ENCODE data around the gene ATE1.
A peak's percentile ranks its signal among the peaks of the same experiment; 100 is the strongest.

Gene ATE1

DNA sequence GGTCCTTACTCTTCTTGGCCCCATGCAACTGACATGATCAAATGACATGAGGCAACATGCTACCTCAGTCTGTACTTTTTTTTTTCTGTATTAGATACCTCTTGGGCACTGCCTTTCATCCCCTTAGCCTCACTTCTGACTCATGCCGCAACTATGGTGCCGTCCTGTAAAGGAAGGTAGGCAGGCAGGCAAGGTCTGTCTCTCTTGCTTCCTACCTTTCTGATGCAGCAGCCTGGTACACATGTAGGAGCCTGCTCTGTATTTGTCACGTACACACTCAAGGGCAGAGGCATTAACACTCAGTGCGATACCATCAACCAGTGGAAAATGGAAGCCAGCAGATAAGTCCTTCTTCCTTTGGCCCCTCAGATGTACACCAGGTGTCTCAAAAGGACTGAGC is 146.7 kb downstream of the ATE1 start:
- no peak for DNase-seq (ENCODE audit: low read depth, low spot score)
- in situ Hi-C loops (cut with HindIII; ENCODE audit: low sequenced_read_pairs) = no loop called here
- no peak overlapping the region for H3K4me3 ChIP-seq (ENCODE audit: low read depth, low read length)
- TF ChIP-seq, protein P1, sequence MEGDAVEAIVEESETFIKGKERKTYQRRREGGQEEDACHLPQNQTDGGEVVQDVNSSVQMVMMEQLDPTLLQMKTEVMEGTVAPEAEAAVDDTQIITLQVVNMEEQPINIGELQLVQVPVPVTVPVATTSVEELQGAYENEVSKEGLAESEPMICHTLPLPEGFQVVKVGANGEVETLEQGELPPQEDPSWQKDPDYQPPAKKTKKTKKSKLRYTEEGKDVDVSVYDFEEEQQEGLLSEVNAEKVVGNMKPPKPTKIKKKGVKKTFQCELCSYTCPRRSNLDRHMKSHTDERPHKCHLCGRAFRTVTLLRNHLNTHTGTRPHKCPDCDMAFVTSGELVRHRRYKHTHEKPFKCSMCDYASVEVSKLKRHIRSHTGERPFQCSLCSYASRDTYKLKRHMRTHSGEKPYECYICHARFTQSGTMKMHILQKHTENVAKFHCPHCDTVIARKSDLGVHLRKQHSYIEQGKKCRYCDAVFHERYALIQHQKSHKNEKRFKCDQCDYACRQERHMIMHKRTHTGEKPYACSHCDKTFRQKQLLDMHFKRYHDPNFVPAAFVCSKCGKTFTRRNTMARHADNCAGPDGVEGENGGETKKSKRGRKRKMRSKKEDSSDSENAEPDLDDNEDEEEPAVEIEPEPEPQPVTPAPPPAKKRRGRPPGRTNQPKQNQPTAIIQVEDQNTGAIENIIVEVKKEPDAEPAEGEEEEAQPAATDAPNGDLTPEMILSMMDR (IDR thresholded peaks at IDR 0.05; ENCODE audit: low read depth, low read length) = no peak

DNA sequence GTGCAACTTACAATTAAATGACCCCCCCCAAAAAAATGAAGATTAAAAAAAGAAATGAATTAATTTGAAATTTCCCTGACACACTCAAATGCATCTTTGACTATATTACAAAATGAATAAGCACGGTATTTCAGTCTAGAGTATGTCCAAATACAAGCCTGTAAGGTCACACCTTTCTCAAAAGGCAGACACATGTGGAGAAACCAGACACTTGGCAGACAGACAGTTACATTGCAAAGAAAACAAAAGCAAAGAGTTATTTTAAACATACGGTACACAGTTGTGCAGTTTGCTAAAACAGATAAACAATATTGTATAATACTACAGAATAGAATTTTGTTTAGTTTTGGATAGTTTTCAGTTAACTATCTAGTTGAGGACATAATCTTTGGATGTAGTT is 153.0 kb downstream of the ATE1 start:
- DNase-seq (ENCODE audit: low read depth, low spot score) = peak; percentile 34
- TF ChIP-seq, protein P1 (IDR thresholded peaks at IDR 0.05; ENCODE audit: low read depth, low read length) = no peak
- in situ Hi-C loops (cut with HindIII; ENCODE audit: low sequenced_read_pairs) = no loop called here
- no peak overlapping the region for H3K4me3 ChIP-seq (ENCODE audit: low read depth, low read length)

DNA sequence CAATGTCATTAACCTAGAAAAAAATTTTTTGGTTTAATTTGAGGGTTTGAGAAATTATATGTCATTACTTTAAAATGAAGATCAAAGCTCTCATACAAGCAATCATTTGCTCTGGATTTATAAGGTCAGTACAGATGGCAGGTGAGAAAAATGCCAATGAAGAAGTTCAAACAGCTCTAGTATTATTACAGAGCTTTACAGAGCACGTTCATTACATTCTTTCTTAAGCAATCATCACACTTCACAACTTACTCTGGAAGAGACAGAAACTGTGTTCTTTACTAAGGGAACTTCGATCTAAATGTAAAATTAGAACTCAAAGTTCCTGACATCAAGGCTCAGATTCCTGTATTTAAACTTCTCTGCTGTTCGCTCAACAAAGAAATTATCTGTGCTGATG is 153.4 kb downstream of the ATE1 start:
- no peak for DNase-seq (ENCODE audit: low read depth, low spot score)
- in situ Hi-C loops (cut with HindIII; ENCODE audit: low sequenced_read_pairs) = no loop called here
- TF ChIP-seq, protein P1 (IDR thresholded peaks at IDR 0.05; ENCODE audit: low read depth, low read length) = no peak

GRCh38 chr10:121772884-121773283 is 154.9 kb downstream of the ATE1 start:
- peak; percentile 35 for DNase-seq (ENCODE audit: low read depth, low spot score)
- H3K4me3 ChIP-seq (ENCODE audit: low read depth, low read length) = no peak overlapping the region
- in situ Hi-C loops (cut with HindIII; ENCODE audit: low sequenced_read_pairs) = no loop called here
- TF ChIP-seq, protein P1 (IDR thresholded peaks at IDR 0.05; ENCODE audit: low read depth, low read length) = no peak

More for the DNA sequence above, 153.4 kb downstream of the ATE1 start:
- H3K4me3 ChIP-seq (ENCODE audit: low read depth, low read length) = no peak overlapping the region

- TF ChIP-seq, protein P1 (IDR thresholded peaks at IDR 0.05; ENCODE audit: low read depth, low read length) = no peak
- no peak for DNase-seq (ENCODE audit: low read depth, low spot score)
- H3K4me3 ChIP-seq (ENCODE audit: low read depth, low read length) = no peak overlapping the region
- in situ Hi-C loops (cut with HindIII; ENCODE audit: low sequenced_read_pairs) = no loop called here
Observed at GRCh38 chr10:121772406-121772805, 155.4 kb downstream of the ATE1 start.

DNA sequence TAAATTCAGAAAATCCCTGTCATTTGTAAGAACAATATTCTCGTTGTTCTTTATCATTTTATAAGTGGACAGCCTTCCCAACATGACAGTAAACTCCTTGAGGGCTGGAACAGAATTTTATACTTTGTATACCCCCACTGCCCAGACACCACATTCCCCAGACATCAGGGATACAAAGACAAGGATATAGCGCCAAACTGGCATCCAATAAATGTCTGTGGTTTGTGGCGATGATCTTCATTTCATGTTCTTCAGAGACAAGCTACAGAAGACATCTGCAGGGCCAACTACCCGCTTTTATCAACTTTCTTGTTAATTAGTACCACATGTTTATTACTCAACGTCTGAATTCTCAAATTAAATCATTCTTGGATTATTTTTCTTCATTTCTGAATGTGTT is 155.9 kb downstream of the ATE1 start:
- DNase-seq (ENCODE audit: low read depth, low spot score) = no peak
- in situ Hi-C loops (cut with HindIII; ENCODE audit: low sequenced_read_pairs) = no loop called here
- H3K4me3 ChIP-seq (ENCODE audit: low read depth, low read length) = no peak overlapping the region
- TF ChIP-seq, protein P1 (IDR thresholded peaks at IDR 0.05; ENCODE audit: low read depth, low read length) = no peak

- DNase-seq (ENCODE audit: low read depth, low spot score) = no peak
- in situ Hi-C loops (cut with HindIII; ENCODE audit: low sequenced_read_pairs) = no loop called here
- no peak overlapping the region for H3K4me3 ChIP-seq (ENCODE audit: low read depth, low read length)
- TF ChIP-seq, protein P1 (IDR thresholded peaks at IDR 0.05; ENCODE audit: low read depth, low read length) = no peak
Observed at GRCh38 chr10:121766426-121766825, 161.4 kb downstream of the ATE1 start.

All from astrocyte of the spinal cord (primary cell).